IMR-90 (cell line): ENCODE data around the gene ACSL6. TPM values are rescaled to one million over a fixed set of nuclear protein-coding genes. Genes with fewer than 3 reads are reported as not detected.

Experiments used
- ATAC-seq: fragments of 200-7000 bp; cut with Tn5 transposase; 2 replicates; pipeline ENCODE4 v1.9.1; 2020; ENCODE audit warnings: low read depth, mild to moderate bottlenecking, moderate library complexity
- BruUV-seq: library from RNA; stranded (reverse); fragments of 400-500 nt; replicated peaks from 2 replicates; lab custom pipeline; 2021; lab: Mats Ljungman, UMichigan
- CTCF ChIA-PET: fragments of 300-600 bp; formaldehyde crosslinking; extraction: SDS; loops from one replicate; lab custom pipeline; 2021; ENCODE audit warnings: antibody characterized with exemption; lab: Yijun Ruan, JAX
- POLR2A ChIA-PET: fragments of 300-600 bp; sonication (Branson Sonifier 250); formaldehyde crosslinking; loops from one replicate; lab custom pipeline; 2022; ENCODE audit warnings: antibody characterized with exemption; ENCODE audit not compliant: unreplicated experiment; lab: Charles Lee
- DNase-seq: peaks from one replicate; pipeline ENCODE4 v3.0.0; 2013
- H2AFZ ChIP-seq: replicated peaks from 2 replicates; pipeline ENCODE3; 2013; ENCODE audit warnings: low read length, mild to moderate bottlenecking; ENCODE audit not compliant: poor library complexity
- H2AK5ac ChIP-seq: 2 replicates; pipeline ENCODE4 v1.6.1; 2013; ENCODE audit warnings: low read depth, low read length, inconsistent platforms
- H2AK9ac ChIP-seq: replicated peaks from 2 replicates; pipeline ENCODE3; 2013; ENCODE audit warnings: mild to moderate bottlenecking, low read depth, low read length, moderate library complexity; ENCODE audit not compliant: poor library complexity
- H2BK120ac ChIP-seq: 2 replicates; pipeline ENCODE4 v1.6.1; 2013; ENCODE audit warnings: low read depth, low read length, inconsistent platforms
- H2BK15ac ChIP-seq: 3 replicates; pipeline ENCODE4 v1.6.1; 2013; ENCODE audit warnings: low read depth, low read length, inconsistent platforms
- H2BK20ac ChIP-seq: 2 replicates; pipeline ENCODE4 v1.6.1; 2013; ENCODE audit warnings: low read depth, mild to moderate bottlenecking, inconsistent platforms, low read length, moderate library complexity
- H2BK5ac ChIP-seq: 2 replicates; pipeline ENCODE4 v1.6.1; 2013; ENCODE audit warnings: mild to moderate bottlenecking, low read depth, low read length, inconsistent platforms; ENCODE audit not compliant: poor library complexity, severe bottlenecking
- H3K14ac ChIP-seq: replicated peaks from 2 replicates; pipeline ENCODE4 v1.6.1; 2013; ENCODE audit warnings: low read depth, low read length, inconsistent platforms
- H3K18ac ChIP-seq: 2 replicates; pipeline ENCODE4 v1.6.1; 2013; ENCODE audit warnings: low read depth, low read length, control low read depth
- H3K23ac ChIP-seq: 2 replicates; pipeline ENCODE4 v1.6.1; 2013; ENCODE audit warnings: low read depth, low read length, inconsistent platforms
- H3K27ac ChIP-seq: 2 replicates; pipeline ENCODE4 v1.5.1; 2013; ENCODE audit warnings: mild to moderate bottlenecking, control low read depth, low read length; ENCODE audit not compliant: insufficient read depth
- H3K27me3 ChIP-seq: 2 replicates; pipeline ENCODE4 v1.6.1; 2013; ENCODE audit warnings: low read length; ENCODE audit not compliant: control insufficient read depth, insufficient read depth
- H3K36me3 ChIP-seq: 2 replicates; pipeline ENCODE4 v1.6.1; 2013; ENCODE audit warnings: low read length, mixed read lengths; ENCODE audit not compliant: control insufficient read depth, insufficient read depth
- H3K4ac ChIP-seq: 2 replicates; pipeline ENCODE4 v1.6.1; 2013; ENCODE audit warnings: low read depth, low read length, inconsistent platforms
- H3K4me1 ChIP-seq: 2 replicates; pipeline ENCODE4 v1.6.1; 2013; ENCODE audit warnings: low read length, mixed read lengths; ENCODE audit not compliant: control insufficient read depth, insufficient read depth
- H3K4me2 ChIP-seq: 2 replicates; pipeline ENCODE4 v1.6.1; 2013; ENCODE audit warnings: low read depth, mild to moderate bottlenecking, control low read depth, low read length, moderate library complexity
- H3K4me3 ChIP-seq: 2 replicates; pipeline ENCODE4 v1.5.1; 2013; ENCODE audit warnings: low read depth, mild to moderate bottlenecking, control low read depth, low read length, moderate library complexity; ENCODE audit not compliant: insufficient read depth
- H3K56ac ChIP-seq: 2 replicates; pipeline ENCODE4 v1.6.1; 2013; ENCODE audit warnings: low read length, inconsistent platforms; ENCODE audit not compliant: insufficient read depth; ENCODE audit errors: extremely low read depth
- H3K79me1 ChIP-seq, 2 experiments: 2 replicates each; pipeline ENCODE4 v1.6.1; 2013; ENCODE audit warnings: low read length in 2 of 2, inconsistent platforms in 1 of 2, low read depth in 1 of 2
- H3K9ac ChIP-seq: 2 replicates; pipeline ENCODE4 v1.6.1; 2013; ENCODE audit warnings: low read depth, low read length, control low read depth
- H3K9me1 ChIP-seq: 2 replicates; pipeline ENCODE4 v1.6.1; 2013; ENCODE audit warnings: low read length, inconsistent platforms; ENCODE audit not compliant: insufficient read depth
- H3K9me3 ChIP-seq: 2 replicates; pipeline ENCODE4 v1.6.1; 2013; ENCODE audit warnings: low read length; ENCODE audit not compliant: control insufficient read depth, insufficient read depth
- H4K20me1 ChIP-seq: 2 replicates; pipeline ENCODE4 v1.6.1; 2013; ENCODE audit warnings: low read length, inconsistent platforms; ENCODE audit not compliant: insufficient read depth
- H4K5ac ChIP-seq: 2 replicates; pipeline ENCODE4 v1.6.1; 2013; ENCODE audit warnings: mild to moderate bottlenecking, low read depth, low read length, control low read depth
- H4K8ac ChIP-seq, 2 experiments: 2 replicates each; pipeline ENCODE4 v1.6.1; 2013; ENCODE audit warnings: low read depth in 2 of 2, low read length in 2 of 2, control low read depth in 1 of 2, inconsistent platforms in 1 of 2
- H4K91ac ChIP-seq: 2 replicates; pipeline ENCODE4 v1.6.1; 2013; ENCODE audit warnings: low read depth, low read length, inconsistent platforms; ENCODE audit not compliant: insufficient read depth
- BHLHE40 ChIP-seq: fragments of 150-350 bp; IDR thresholded peaks from 2 replicates; pipeline ENCODE4 v1.6.1; 2016; ENCODE audit warnings: mild to moderate bottlenecking, low read depth, low read length
- FOS ChIP-seq: fragments of 150-350 bp; IDR thresholded peaks from 2 replicates; pipeline ENCODE4 v1.6.1; 2016; ENCODE audit warnings: low read depth, low read length
- MAFK ChIP-seq: IDR thresholded peaks from 2 replicates; pipeline ENCODE4 v1.6.1; 2012; ENCODE audit warnings: low read depth, low read length, improper control_type of control experiment
- MAZ ChIP-seq: IDR thresholded peaks from 2 replicates; pipeline ENCODE4 v1.6.1; 2012; ENCODE audit warnings: low read depth, mild to moderate bottlenecking, low read length, improper control_type of control experiment, moderate library complexity, borderline replicate concordance
- RCOR1 ChIP-seq: IDR thresholded peaks from 2 replicates; pipeline ENCODE4 v1.6.1; 2012; ENCODE audit warnings: mild to moderate bottlenecking, low read length, improper control_type of control experiment; ENCODE audit not compliant: insufficient replicate concordance
- RFX5 ChIP-seq: IDR thresholded peaks from 2 replicates; pipeline ENCODE4 v1.8.0; 2012; ENCODE audit warnings: low read depth, mild to moderate bottlenecking, low read length, moderate library complexity
- SMC3 ChIP-seq: fragments of 150-350 bp; IDR thresholded peaks from 2 replicates; pipeline ENCODE4 v1.6.1; 2016; ENCODE audit warnings: low read depth, mild to moderate bottlenecking, antibody characterized with exemption, low read length, moderate library complexity
- WGBS, 2 experiments: methylation state at CpG; one replicate each; pipeline versions ENCODE4 v1.1.5 to v1.1.7; 2013; ENCODE audit warnings: missing lambda C conversion rate in 2 of 2; ENCODE audit not compliant: insufficient read length in 1 of 2; ENCODE audit errors: extremely low coverage in 2 of 2; 5-methylcytosine and 5-hydroxymethylcytosine counted together
- dilution Hi-C: fragments of 300-500 bp; cut with HindIII; formaldehyde crosslinking; loops from one replicate; pipeline ENCODE4 v1.14.3; 2018; ENCODE audit warnings: low sequenced_read_pairs; ENCODE audit not compliant: unreplicated experiment
- in situ Hi-C: fragments of 300-500 bp; cut with MboI; formaldehyde crosslinking; loops from 3 replicates; pipeline ENCODE4 v1.14.3; 2019; ENCODE audit warnings: low sequenced_read_pairs, inconsistent platforms, mixed read lengths
- intact Hi-C: fragments of 100-400 bp; cut with micrococcal nuclease; formaldehyde crosslinking; loops from 2 replicates; pipeline ENCODE4 v1.10.0; 2022
- polyA plus RNA-seq, 3 experiments: library from polyadenylated mRNA; depleted of rRNA; stranded (reverse); fragments of >200 nt; gene quantifications; 2 replicates each; pipeline ENCODE4 v1.2.3, GENCODE V29; 2012; ENCODE audit warnings: low replicate concordance in 1 of 3
- total RNA-seq: library from RNA; depleted of rRNA; stranded (reverse); fragments of >200 nt; gene quantifications from 2 replicates; pipeline ENCODE4 v1.2.3, GENCODE V29; 2012
- TF ChIP-seq, protein P1 (sequence below): fragments of 150-350 bp; IDR thresholded peaks from 2 replicates; pipeline ENCODE4 v1.6.1; 2016; ENCODE audit warnings: low read depth, mild to moderate bottlenecking, low read length, moderate library complexity, borderline replicate concordance
- TF ChIP-seq, protein P2 (sequence below): fragments of 150-350 bp; IDR thresholded peaks from 2 replicates; pipeline ENCODE4 v1.6.1; 2017; ENCODE audit warnings: mild to moderate bottlenecking, antibody characterized with exemption, low read length, low read depth

ACSL6 gene
- total and polyA plus RNA-seq, 2 of the 4 experiments (the other 2 are of a cell fraction): not detected

DNA sequence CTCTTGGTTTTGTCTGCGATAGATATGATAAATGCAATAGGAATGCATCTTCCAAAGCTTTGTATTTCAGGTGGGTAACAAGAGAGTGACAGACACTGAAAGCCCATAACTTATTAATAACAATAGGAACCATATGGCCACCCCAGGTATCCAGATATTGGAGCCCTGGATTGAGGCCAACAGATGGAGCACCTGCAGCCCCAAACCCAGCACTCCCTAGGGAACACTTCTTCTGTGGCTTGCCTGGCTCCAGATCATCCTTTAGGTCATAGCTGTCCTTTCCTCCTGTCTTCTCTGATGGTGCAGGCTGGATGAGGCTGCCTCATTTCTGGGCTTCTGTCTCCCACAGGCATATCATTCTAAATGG lies 44.0 kb upstream of the ACSL6 start:
- no peak overlapping the region for H3K4ac ChIP-seq
- H3K27ac ChIP-seq: no peak overlapping the region
- no peak overlapping the region for H2BK5ac ChIP-seq
- H3K14ac ChIP-seq: no peak overlapping the region
- H2BK20ac ChIP-seq: no peak overlapping the region
- H4K20me1 ChIP-seq: no peaks in the 10 kb centered on the region
- no peak overlapping the region for H4K5ac ChIP-seq
- H3K79me1 ChIP-seq: no peaks in the 10 kb centered on the region
- no peak overlapping the region for H2BK15ac ChIP-seq
- ChIA-PET POLR2A (no interaction called here), CTCF (no interaction called here)
- H2AK5ac ChIP-seq: no peak overlapping the region
- no peak overlapping the region for H2AK9ac ChIP-seq
- TF ChIP-seq MAZ: no peak
- TF ChIP-seq, protein P1, sequence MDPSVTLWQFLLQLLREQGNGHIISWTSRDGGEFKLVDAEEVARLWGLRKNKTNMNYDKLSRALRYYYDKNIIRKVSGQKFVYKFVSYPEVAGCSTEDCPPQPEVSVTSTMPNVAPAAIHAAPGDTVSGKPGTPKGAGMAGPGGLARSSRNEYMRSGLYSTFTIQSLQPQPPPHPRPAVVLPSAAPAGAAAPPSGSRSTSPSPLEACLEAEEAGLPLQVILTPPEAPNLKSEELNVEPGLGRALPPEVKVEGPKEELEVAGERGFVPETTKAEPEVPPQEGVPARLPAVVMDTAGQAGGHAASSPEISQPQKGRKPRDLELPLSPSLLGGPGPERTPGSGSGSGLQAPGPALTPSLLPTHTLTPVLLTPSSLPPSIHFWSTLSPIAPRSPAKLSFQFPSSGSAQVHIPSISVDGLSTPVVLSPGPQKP: no peak
- TF ChIP-seq RCOR1: no peak
- TF ChIP-seq MAFK: no peak
- TF ChIP-seq FOS: no peak
- TF ChIP-seq RFX5: no peak
- TF ChIP-seq, protein P2, sequence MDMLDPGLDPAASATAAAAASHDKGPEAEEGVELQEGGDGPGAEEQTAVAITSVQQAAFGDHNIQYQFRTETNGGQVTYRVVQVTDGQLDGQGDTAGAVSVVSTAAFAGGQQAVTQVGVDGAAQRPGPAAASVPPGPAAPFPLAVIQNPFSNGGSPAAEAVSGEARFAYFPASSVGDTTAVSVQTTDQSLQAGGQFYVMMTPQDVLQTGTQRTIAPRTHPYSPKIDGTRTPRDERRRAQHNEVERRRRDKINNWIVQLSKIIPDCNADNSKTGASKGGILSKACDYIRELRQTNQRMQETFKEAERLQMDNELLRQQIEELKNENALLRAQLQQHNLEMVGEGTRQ: no peak
- no peak for TF ChIP-seq SMC3
- no peak for TF ChIP-seq BHLHE40
- DNase-seq: no peak
- no peak for ATAC-seq
- H3K4me3 ChIP-seq: no peak overlapping the region
- BruUV-seq: no TSS peak
- no peak overlapping the region for H2AFZ ChIP-seq
- H3K27me3 ChIP-seq: peaks cover 43% of the 10 kb centered on the region
- no peak overlapping the region for H2BK120ac ChIP-seq
- in situ Hi-C loops: no loop called here
- intact Hi-C loops: no loop called here
- no peak overlapping the region for H3K18ac ChIP-seq
- H3K9ac ChIP-seq: no peak overlapping the region
- no peaks in the 10 kb centered on the region for H3K4me1 ChIP-seq
- H4K91ac ChIP-seq: no peak overlapping the region
- no peak overlapping the region for H3K56ac ChIP-seq
- H4K8ac ChIP-seq: no peak overlapping the region
- no peaks in the 10 kb centered on the region for H3K36me3 ChIP-seq
- no peak overlapping the region for H3K4me2 ChIP-seq
- H3K9me1 ChIP-seq: no peaks in the 10 kb centered on the region
- dilution Hi-C loops: no loop called here
- no CpG with 5 or more reads among the region's 1 CpG for WGBS, 2 experiments
- H3K9me3 ChIP-seq: no peaks in the 10 kb centered on the region
- no peak overlapping the region for H3K23ac ChIP-seq
